Immature natural killer cell (primary cell): ENCODE data around the gene KIF16B. TPM values are rescaled to one million over a fixed set of nuclear protein-coding genes. Genes with fewer than 3 reads are reported as not detected.

Experiments used
- DNase-seq, 3 donors: peaks; one replicate each; pipeline ENCODE4 v3.0.0; 2022; ENCODE audit warnings: mixed read lengths in 1 of 3
- H3K27ac Mint-ChIP-seq, 6 donors: one replicate each; pipeline ENCODE4 v1.8.0; 2020; ENCODE audit warnings: mixed read lengths in 6 of 6, mild to moderate bottlenecking in 5 of 6, inconsistent platforms in 4 of 6, moderate library complexity in 3 of 6
- H3K27me3 Mint-ChIP-seq, 3 donors: one replicate each; pipeline ENCODE4 v1.8.0; 2020 to 2021; ENCODE audit warnings: low read depth in 3 of 3, mild to moderate bottlenecking in 3 of 3, mixed read lengths in 3 of 3, moderate library complexity in 3 of 3, inconsistent platforms in 1 of 3
- H3K36me3 Mint-ChIP-seq, 3 donors: one replicate each; pipeline ENCODE4 v1.8.0; 2020; ENCODE audit warnings: mixed read lengths in 3 of 3, inconsistent platforms in 2 of 3, mild to moderate bottlenecking in 2 of 3
- H3K4me1 Mint-ChIP-seq, 2 donors: one replicate each; pipeline ENCODE4 v1.8.0; 2020; ENCODE audit warnings: inconsistent platforms in 2 of 2, mild to moderate bottlenecking in 2 of 2, mixed read lengths in 2 of 2, moderate library complexity in 1 of 2
- H3K4me3 Mint-ChIP-seq, 5 donors: one replicate each; pipeline ENCODE4 v1.8.0; 2020; ENCODE audit warnings: mild to moderate bottlenecking in 5 of 5, mixed read lengths in 5 of 5, inconsistent platforms in 3 of 5, moderate library complexity in 3 of 5
- H3K9me3 Mint-ChIP-seq, 6 donors: one replicate each; pipeline ENCODE4 v1.8.0; 2020; ENCODE audit warnings: mild to moderate bottlenecking in 6 of 6, mixed read lengths in 6 of 6, inconsistent platforms in 4 of 6, moderate library complexity in 3 of 6
- polyA plus RNA-seq, 3 donors: library from polyadenylated mRNA; unstranded; fragments of 300-500 nt; fragmentation: Illumina TruSeq; gene quantifications; one replicate each; pipeline ENCODE4 v1.2.3, GENCODE V29; 2021

KIF16B gene
- polyA plus RNA-seq, 3 donors from 2014 or later: 0.59 to 5.4 (median 1.1) TPM

DNA sequence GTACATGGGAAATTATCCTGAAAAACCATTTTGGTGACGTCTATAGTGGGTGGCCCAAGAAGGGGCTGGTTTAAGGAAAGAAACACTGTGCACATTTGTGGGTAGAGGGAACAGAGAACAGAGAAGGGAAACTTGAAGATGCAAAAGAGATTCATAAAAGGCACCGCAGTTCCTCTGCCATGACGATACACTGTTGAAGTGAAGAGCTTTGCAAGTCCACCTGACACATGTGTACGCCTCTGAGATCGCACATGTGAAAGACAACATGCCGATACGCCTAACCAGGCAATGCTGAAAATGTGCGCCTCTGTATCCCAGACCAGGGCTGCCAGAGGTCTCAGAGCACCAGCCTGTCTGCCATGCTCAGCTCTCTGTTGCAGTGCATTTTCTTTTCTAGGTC lies 180.9 kb downstream of the KIF16B start:
- Mint-ChIP-seq H3K36me3 (peaks cover 0 to 20% (median 15%) of the 10 kb centered on the region in 3 donors), H3K27ac (no peak overlapping the region), H3K4me1 (no peaks in the 10 kb centered on the region), H3K27me3 (peaks cover 0 to 2% (median 0%) of the 10 kb centered on the region in 3 donors), H3K9me3 (peaks cover 0 to 2% (median 0%) of the 10 kb centered on the region in 6 donors), H3K4me3 (no peak overlapping the region)
- DNase-seq: no peak

DNA sequence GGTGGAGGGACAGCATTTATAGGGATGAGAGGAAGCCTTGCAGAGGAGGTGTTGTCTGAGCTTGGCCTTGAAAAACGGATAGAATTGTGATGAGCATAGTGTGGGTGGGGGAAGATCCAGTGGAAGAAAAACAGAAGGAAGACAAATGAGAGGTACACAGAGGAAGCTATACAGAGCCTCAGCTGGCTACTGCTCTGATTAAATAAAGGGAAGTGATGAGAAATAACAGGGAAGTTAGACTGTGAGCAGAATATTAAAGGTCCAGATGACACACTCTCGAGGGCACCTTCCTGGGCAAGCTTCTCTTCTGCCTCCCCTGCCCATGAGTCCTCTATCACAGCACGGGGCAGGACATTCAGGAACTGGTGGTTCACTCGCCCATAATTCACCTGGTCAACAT lies 182.3 kb downstream of the KIF16B start:
- Mint-ChIP-seq H3K36me3 (peaks cover 0 to 20% (median 15%) of the 10 kb centered on the region in 3 donors), H3K27ac (peak overlapping the region in 1 of 6 donors; percentile 23), H3K4me1 (no peaks in the 10 kb centered on the region)

GRCh38 chr20:16388731-16389130 lies 184.5 kb downstream of the KIF16B start:
- no peak for DNase-seq
- no peak overlapping the region for H3K27ac Mint-ChIP-seq
- peaks cover 0 to 2% (median 2%) of the 10 kb centered on the region in 3 donors for H3K27me3 Mint-ChIP-seq
- no peaks in the 10 kb centered on the region for H3K4me1 Mint-ChIP-seq
- no peak overlapping the region for H3K4me3 Mint-ChIP-seq
- peaks cover 0 to 1% (median 0%) of the 10 kb centered on the region in 6 donors for H3K9me3 Mint-ChIP-seq
- peaks cover 0 to 28% (median 21%) of the 10 kb centered on the region in 3 donors for H3K36me3 Mint-ChIP-seq

More for the DNA sequence above, 182.3 kb downstream of the KIF16B start:
- H3K4me3 Mint-ChIP-seq: no peak overlapping the region
- DNase-seq: no peak
- peaks cover 0 to 2% (median 0%) of the 10 kb centered on the region in 6 donors for H3K9me3 Mint-ChIP-seq
- H3K27me3 Mint-ChIP-seq: peaks cover 0 to 2% (median 0%) of the 10 kb centered on the region in 3 donors

- peaks cover 0 to 21% (median 21%) of the 10 kb centered on the region in 3 donors for H3K36me3 Mint-ChIP-seq
- peaks cover 0 to 2% (median 2%) of the 10 kb centered on the region in 3 donors for H3K27me3 Mint-ChIP-seq
Observed at GRCh38 chr20:16387666-16388065, 185.6 kb downstream of the KIF16B start.

DNA sequence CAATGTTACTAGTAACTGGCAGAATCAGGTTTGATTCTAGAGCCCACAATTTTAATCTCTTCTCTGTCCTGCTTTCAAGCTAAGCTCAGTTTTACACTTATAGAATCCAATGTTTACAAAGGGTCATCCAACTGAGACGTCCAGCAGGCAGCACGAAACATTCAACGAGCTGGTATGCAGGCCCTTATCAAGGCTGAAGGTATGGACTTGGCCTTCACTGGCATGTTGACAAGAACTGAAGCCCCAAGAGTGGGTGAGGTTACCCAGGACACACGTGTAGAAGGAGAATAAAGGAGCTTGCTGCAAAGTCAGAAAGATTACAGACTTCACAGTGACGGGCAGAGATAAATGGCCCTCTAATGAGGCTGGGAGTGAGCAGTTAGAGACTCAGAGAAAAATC lies 187.4 kb downstream of the KIF16B start:
- H3K27me3 Mint-ChIP-seq: peaks cover 0 to 2% (median 0%) of the 10 kb centered on the region in 3 donors
- H3K27ac Mint-ChIP-seq: no peak overlapping the region
- no peak for DNase-seq
- H3K36me3 Mint-ChIP-seq: peaks cover 4 to 24% (median 24%) of the 10 kb centered on the region in 3 donors
- H3K4me3 Mint-ChIP-seq: no peak overlapping the region
- peaks cover 0 to 4% (median 0%) of the 10 kb centered on the region in 6 donors for H3K9me3 Mint-ChIP-seq
- no peaks in the 10 kb centered on the region for H3K4me1 Mint-ChIP-seq

More at GRCh38 chr20:16387666-16388065, 185.6 kb downstream of the KIF16B start:
- peaks cover 0 to 1% (median 0%) of the 10 kb centered on the region in 6 donors for H3K9me3 Mint-ChIP-seq
- H3K4me1 Mint-ChIP-seq: no peaks in the 10 kb centered on the region
- no peak overlapping the region for H3K27ac Mint-ChIP-seq
- DNase-seq: no peak
- no peak overlapping the region for H3K4me3 Mint-ChIP-seq

- Mint-ChIP-seq H3K4me3 (no peak overlapping the region), H3K36me3 (peaks cover 5 to 24% (median 24%) of the 10 kb centered on the region in 3 donors), H3K27ac (no peak overlapping the region), H3K9me3 (peaks cover 0 to 4% (median 0%) of the 10 kb centered on the region in 6 donors), H3K27me3 (peaks cover 0 to 2% (median 0%) of the 10 kb centered on the region in 3 donors), H3K4me1 (no peaks in the 10 kb centered on the region)
- DNase-seq: no peak
Observed at GRCh38 chr20:16385462-16385861, 187.8 kb downstream of the KIF16B start.

GRCh38 chr20:16381444-16381843 lies 191.8 kb downstream of the KIF16B start:
- Mint-ChIP-seq H3K36me3 (peaks cover 16 to 49% (median 44%) of the 10 kb centered on the region in 3 donors), H3K4me1 (no peaks in the 10 kb centered on the region), H3K27ac (no peak overlapping the region)

DNA sequence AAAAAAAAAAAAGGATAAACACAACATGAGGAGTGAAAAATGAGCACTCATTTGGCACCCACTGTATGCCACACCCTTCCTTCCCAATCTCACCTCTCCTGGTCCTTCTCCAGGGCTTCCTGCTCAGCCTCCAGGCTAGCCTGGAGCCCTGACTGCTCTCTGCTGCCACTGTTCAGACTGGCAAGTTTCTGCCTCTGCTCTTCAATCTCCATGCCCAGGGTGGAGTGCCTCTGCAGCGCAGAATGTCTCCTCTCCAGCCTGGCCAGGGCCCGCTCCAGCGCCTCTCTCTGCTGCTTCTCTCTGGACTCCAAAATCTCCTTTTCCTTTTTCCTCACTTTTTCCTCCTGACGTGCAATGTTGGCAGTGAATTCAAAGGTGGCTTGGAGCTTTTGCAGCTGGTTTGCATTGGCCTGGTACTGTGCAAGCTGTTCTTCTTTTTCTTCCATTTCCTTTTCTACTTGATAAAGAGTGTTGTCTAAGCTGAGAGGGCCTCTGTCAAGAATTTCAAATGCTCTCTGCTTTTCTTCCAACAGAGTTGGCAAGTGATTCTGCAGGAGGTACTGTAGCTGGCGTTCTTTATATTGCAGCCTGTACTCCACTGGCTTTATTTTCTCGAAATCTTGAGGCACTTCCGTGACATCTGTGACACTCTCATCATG lies 194.4 kb downstream of the KIF16B start:
- DNase-seq: no peak
- Mint-ChIP-seq H3K36me3 (peaks cover 25 to 63% (median 59%) of the 10 kb centered on the region in 3 donors), H3K4me1 (no peaks in the 10 kb centered on the region), H3K27me3 (peaks cover 0 to 2% (median 0%) of the 10 kb centered on the region in 3 donors), H3K9me3 (peaks cover 0 to 8% (median 0%) of the 10 kb centered on the region in 6 donors), H3K4me3 (no peak overlapping the region), H3K27ac (no peak overlapping the region)

More at GRCh38 chr20:16381444-16381843, 191.8 kb downstream of the KIF16B start:
- Mint-ChIP-seq H3K4me3 (no peak overlapping the region), H3K27me3 (peaks cover 0 to 3% (median 0%) of the 10 kb centered on the region in 3 donors), H3K9me3 (peaks cover 0 to 7% (median 0%) of the 10 kb centered on the region in 6 donors)
- no peak for DNase-seq

- Mint-ChIP-seq H3K27me3 (peaks cover 0 to 2% (median 0%) of the 10 kb centered on the region in 3 donors), H3K4me3 (no peak overlapping the region), H3K36me3 (peaks cover 25 to 69% (median 64%) of the 10 kb centered on the region in 3 donors), H3K9me3 (peaks cover 0 to 8% (median 0%) of the 10 kb centered on the region in 6 donors), H3K27ac (no peak overlapping the region), H3K4me1 (no peaks in the 10 kb centered on the region)
- DNase-seq: no peak
Observed at GRCh38 chr20:16378122-16378521, 195.1 kb downstream of the KIF16B start.

DNA sequence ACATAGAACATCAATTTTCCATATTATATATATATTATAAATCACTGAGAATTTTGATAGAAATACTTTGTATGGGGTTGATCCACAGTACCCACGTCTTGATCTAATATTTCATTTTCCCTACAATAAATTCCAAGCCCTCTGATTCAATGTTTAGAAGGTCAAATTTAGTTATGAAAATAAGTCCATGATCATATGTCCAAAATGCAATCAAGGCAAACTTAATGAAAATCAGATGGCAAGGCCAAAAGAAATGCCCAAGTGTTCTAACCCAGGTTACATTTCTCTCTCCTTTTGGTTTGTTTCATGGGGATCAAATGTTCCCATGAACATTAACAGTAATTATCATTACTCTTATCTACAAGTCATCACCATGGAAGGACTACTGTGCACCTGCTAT lies 203.8 kb downstream of the KIF16B start:
- H3K9me3 Mint-ChIP-seq: no peaks in the 10 kb centered on the region

GRCh38 chr20:16368645-16369292 lies 204.5 kb downstream of the KIF16B start:
- Mint-ChIP-seq H3K27me3 (no peaks in the 10 kb centered on the region), H3K4me1 (no peaks in the 10 kb centered on the region), H3K4me3 (no peak overlapping the region), H3K9me3 (no peaks in the 10 kb centered on the region), H3K27ac (no peak overlapping the region), H3K36me3 (peaks cover 29 to 65% (median 51%) of the 10 kb centered on the region in 3 donors)
- DNase-seq: no peak

More for the DNA sequence above, 203.8 kb downstream of the KIF16B start:
- Mint-ChIP-seq H3K36me3 (peaks cover 29 to 70% (median 57%) of the 10 kb centered on the region in 3 donors), H3K27ac (no peak overlapping the region), H3K4me3 (no peak overlapping the region), H3K27me3 (no peaks in the 10 kb centered on the region), H3K4me1 (no peaks in the 10 kb centered on the region)
- no peak for DNase-seq

DNA sequence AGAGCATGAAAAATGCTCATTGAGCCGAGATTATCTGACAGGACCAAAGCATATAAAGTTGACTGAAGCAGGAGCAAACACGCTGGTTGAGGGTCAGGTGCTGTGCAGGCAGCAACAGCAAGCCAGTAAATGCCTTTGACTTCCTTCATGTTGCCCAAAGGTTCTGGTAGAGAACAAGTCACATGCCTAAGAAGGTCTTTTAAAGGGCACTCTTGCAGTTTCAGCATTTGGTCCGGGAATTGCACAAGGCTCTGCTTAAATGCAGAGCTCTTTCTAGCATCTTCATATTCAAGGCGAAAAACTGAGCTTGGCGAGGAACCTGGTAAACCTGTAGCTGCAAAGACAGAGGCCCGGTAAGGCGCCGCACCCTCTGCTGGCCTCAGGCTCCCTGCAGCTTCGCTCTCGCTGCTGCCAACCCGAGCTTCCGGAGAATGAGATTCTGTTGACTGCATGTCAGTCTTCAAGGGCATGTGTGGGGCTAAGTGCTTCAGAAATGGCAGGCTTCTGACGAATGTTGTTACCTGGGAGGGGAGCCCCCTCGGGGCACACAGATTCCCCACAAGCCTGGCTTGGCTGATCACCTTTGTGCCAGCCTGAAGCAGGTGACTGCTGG lies 205.2 kb downstream of the KIF16B start:
- no peaks in the 10 kb centered on the region for H3K27me3 Mint-ChIP-seq
- H3K4me3 Mint-ChIP-seq: no peak overlapping the region
- DNase-seq: no peak
- peaks cover 29 to 60% (median 47%) of the 10 kb centered on the region in 3 donors for H3K36me3 Mint-ChIP-seq
- H3K4me1 Mint-ChIP-seq: no peaks in the 10 kb centered on the region
- H3K9me3 Mint-ChIP-seq: no peaks in the 10 kb centered on the region
- no peak overlapping the region for H3K27ac Mint-ChIP-seq

- H3K36me3 Mint-ChIP-seq: peaks cover 21 to 48% (median 39%) of the 10 kb centered on the region in 3 donors
- no peaks in the 10 kb centered on the region for H3K27me3 Mint-ChIP-seq
- no peak overlapping the region for H3K27ac Mint-ChIP-seq
- no peak overlapping the region for H3K4me3 Mint-ChIP-seq
- no peaks in the 10 kb centered on the region for H3K9me3 Mint-ChIP-seq
- no peaks in the 10 kb centered on the region for H3K4me1 Mint-ChIP-seq
- DNase-seq: no peak
Observed at GRCh38 chr20:16366529-16366928, 206.7 kb downstream of the KIF16B start.

- H3K27me3 Mint-ChIP-seq: no peaks in the 10 kb centered on the region
- no peak for DNase-seq
- peaks cover 21 to 43% (median 38%) of the 10 kb centered on the region in 3 donors for H3K36me3 Mint-ChIP-seq
- H3K27ac Mint-ChIP-seq: no peak overlapping the region
- H3K4me1 Mint-ChIP-seq: no peaks in the 10 kb centered on the region
- no peak overlapping the region for H3K4me3 Mint-ChIP-seq
- no peaks in the 10 kb centered on the region for H3K9me3 Mint-ChIP-seq
Observed at GRCh38 chr20:16364320-16364687, 208.9 kb downstream of the KIF16B start.
